WI38 (cell line): ENCODE results near the gene FMO2.

Source experiments
- H3K4me3 ChIP-seq: 2 replicates; pipeline ENCODE4 v1.5.1; 2011; ENCODE audit warnings: low read depth, mild to moderate bottlenecking, control low read depth, low read length
- TF ChIP-seq, protein P1 (sequence below): IDR thresholded peaks from 2 replicates; pipeline ENCODE4 v1.5.1; 2012; ENCODE audit warnings: low read depth, mild to moderate bottlenecking, control low read depth, low read length

Gene FMO2

DNA sequence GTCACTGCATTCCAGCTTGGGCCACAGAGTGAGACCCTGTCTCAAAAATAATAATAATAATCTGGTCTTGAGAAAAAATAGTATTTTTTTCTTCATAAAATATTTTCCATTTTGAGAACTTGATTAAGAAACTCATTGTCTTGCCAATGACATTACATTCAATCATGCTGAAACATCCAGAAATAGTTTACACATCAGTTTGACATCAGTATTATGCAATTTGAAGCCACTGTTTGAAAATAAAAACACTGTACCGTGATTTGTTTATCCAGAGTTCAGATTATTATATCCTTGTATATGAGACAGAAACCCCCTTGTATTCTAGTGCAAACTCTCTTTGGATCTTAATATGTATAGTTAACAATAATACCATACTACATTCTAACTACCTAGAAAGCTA is 6.9 kb downstream of the FMO2 start:
- no peak overlapping the region for H3K4me3 ChIP-seq
- TF ChIP-seq, protein P1, sequence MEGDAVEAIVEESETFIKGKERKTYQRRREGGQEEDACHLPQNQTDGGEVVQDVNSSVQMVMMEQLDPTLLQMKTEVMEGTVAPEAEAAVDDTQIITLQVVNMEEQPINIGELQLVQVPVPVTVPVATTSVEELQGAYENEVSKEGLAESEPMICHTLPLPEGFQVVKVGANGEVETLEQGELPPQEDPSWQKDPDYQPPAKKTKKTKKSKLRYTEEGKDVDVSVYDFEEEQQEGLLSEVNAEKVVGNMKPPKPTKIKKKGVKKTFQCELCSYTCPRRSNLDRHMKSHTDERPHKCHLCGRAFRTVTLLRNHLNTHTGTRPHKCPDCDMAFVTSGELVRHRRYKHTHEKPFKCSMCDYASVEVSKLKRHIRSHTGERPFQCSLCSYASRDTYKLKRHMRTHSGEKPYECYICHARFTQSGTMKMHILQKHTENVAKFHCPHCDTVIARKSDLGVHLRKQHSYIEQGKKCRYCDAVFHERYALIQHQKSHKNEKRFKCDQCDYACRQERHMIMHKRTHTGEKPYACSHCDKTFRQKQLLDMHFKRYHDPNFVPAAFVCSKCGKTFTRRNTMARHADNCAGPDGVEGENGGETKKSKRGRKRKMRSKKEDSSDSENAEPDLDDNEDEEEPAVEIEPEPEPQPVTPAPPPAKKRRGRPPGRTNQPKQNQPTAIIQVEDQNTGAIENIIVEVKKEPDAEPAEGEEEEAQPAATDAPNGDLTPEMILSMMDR: no peak

DNA sequence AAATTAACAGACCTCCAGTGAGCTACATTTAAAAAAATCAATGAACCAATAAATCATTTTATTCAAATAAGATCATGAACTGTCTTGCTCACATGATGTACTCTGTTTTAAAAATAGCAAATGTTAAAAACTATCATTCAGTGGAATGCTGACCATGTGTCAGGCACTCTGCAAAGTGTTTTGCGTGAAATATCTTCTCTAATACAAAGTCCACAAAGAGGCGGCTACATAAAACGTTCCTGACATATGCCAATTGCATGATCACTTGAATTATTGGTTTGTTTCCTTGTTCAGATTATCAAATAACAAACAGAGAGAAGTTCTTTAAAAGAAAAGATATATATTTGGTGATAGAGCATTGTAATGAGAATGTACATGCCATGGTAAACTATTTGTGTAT is 10.7 kb downstream of the FMO2 start:
- TF ChIP-seq, protein P1: no peak
- no peak overlapping the region for H3K4me3 ChIP-seq

DNA sequence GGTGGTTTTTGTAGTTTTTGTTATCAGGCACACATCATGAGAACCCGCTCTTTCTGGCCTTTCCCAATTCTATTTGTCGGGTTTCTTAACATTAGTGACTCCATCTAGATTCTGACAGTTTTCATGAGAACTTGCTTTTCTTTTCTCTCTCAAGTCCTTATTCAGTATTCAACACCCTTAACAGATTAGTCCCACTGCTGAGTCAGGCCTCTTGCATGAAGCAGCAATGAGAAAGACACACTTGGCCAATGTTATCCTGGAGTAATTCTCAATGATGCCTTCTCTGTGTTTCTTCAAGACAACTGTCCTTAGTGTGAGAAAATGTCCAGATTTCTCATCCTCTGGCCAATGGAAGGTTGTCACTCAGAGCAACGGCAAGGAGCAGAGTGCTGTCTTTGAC is 11.3 kb downstream of the FMO2 start:
- H3K4me3 ChIP-seq: no peak overlapping the region
- TF ChIP-seq, protein P1: no peak

DNA sequence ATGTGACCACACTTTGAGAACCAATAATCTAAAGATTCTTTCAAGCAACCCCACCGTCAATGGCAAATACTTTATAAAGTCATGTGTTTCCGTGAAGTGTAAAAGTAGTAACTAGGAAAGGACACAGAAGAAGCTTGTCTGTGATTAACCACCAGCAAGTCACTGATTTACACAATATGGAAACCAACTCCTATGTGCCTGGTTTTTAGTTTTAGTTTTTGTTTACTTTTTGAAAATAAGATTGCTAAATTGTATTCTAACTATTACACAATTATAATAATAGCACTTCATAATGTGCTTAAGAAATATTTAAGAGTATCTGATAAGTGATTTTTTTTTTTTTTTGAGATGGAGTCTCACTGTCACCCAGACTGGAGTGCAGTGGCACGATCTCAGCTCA is 13.0 kb downstream of the FMO2 start:
- TF ChIP-seq, protein P1: no peak
- no peak overlapping the region for H3K4me3 ChIP-seq

DNA sequence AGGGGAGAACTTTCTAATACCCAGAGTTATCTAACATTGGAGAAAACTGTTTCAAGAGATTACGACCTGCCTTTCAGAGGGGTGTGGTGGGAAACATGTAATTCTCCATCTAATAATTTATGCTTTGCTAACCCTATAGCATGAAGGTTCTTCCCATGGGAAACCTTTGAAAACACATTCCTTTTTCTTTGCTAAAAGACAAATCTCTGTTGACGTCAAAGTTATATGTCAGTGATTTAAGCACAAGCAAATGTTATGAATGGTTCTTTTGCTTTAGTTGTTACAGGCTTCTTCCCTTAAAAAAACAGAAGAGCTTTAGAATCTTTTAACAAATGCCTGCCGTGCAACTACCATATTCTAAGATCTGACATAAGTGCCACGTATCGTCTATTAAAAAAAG is 19.2 kb downstream of the FMO2 start:
- TF ChIP-seq, protein P1: no peak
- no peak overlapping the region for H3K4me3 ChIP-seq

DNA sequence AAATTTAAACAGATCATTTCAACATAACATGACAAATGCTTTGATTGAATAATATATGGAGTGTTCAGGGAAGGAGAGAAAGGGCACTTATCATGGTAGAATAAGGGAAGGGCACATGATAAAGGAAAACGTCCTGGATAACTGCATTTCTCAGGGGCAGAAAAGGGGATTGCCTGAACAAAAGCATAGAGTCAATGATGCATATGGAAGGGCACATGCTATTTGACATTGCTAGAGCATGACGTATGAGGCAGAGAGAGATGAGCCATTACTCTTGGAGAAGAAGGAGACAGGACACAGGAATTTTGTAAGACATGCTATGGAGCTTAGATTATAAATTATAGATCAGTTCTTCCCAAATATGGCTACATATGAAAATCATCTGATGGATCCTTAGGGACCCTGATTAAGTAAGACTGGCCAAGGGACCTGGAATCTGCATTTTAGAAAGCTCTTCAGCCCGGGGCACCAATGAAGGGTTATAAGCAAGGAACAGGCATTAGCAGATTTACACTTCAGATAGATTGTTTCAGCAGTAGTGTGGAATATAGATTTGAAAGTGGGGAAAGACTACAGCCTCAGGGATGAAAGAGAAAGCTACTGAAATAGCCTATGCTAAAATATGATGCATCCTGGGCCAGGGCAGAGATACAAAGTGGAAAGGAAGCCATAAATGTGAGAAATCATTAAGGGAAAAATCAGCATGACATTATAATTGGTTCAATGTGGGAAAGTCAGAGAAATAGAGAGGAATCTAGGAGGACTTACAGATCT is 21.3 kb downstream of the FMO2 start:
- no peak overlapping the region for H3K4me3 ChIP-seq
- TF ChIP-seq, protein P1: no peak

DNA sequence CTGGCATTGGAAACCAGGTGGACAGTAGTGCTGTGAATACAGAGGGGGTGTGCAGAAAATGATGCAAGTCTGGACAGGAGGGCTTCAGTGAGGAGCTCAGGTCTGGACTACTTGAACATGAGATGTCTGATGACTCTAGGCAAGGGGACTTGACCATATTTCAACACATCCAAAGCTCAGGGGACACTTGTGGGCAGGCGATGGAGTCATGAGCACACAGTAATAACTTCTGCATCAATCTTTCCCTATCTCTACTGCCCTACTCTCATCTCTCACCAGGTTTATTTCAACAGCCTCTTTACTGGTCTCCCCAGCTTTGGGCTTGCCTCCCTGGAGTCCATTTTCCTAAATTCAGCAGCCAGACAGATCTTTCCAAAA is 21.9 kb downstream of the FMO2 start:
- TF ChIP-seq, protein P1: no peak
- H3K4me3 ChIP-seq: no peak overlapping the region
